CD8-positive, alpha-beta memory T cell (primary cell): ENCODE measurements around the gene FAM174B. TPM values are rescaled to one million over a fixed set of nuclear protein-coding genes. Genes with fewer than 3 reads are reported as not detected.

Source experiments
- CTCF ChIA-PET: fragments of 350-600 bp; sonication (Branson Sonifier 250); formaldehyde crosslinking; loops from one replicate; lab custom pipeline; 2021; ENCODE audit warnings: antibody characterized with exemption; lab: Charles Lee
- POLR2A ChIA-PET: fragments of 350-600 bp; sonication (Branson Sonifier 250); formaldehyde crosslinking; loops from one replicate; lab custom pipeline; 2021; ENCODE audit warnings: antibody characterized with exemption; lab: Charles Lee
- DNase-seq, 5 donors: peaks; one replicate each; pipeline versions ENCODE4 v3.0.0 to v3.0.0-alpha.2; 2020 to 2022; ENCODE audit warnings: mixed read lengths in 1 of 5
- H3K27ac ChIP-seq: one replicate; pipeline ENCODE4 v1.7.0; 2013; ENCODE audit warnings: low read depth, mild to moderate bottlenecking, low read length, moderate library complexity
- H3K27me3 ChIP-seq: 2 replicates; pipeline ENCODE4 v1.7.0; 2013; ENCODE audit warnings: low read length, mild to moderate bottlenecking; ENCODE audit not compliant: insufficient read depth, poor library complexity, severe bottlenecking
- H3K36me3 ChIP-seq: 2 replicates; pipeline ENCODE4 v1.7.0; 2013; ENCODE audit warnings: mild to moderate bottlenecking, low read length, moderate library complexity; ENCODE audit not compliant: insufficient read depth
- H3K4me1 ChIP-seq: 2 replicates; pipeline ENCODE4 v1.7.0; 2013; ENCODE audit warnings: mild to moderate bottlenecking, low read length, moderate library complexity; ENCODE audit not compliant: insufficient read depth
- H3K4me3 ChIP-seq: 2 replicates; pipeline ENCODE4 v1.7.0; 2013; ENCODE audit warnings: mild to moderate bottlenecking, low read length
- H3K9me3 ChIP-seq: 2 replicates; pipeline ENCODE4 v1.7.0; 2013; ENCODE audit warnings: mild to moderate bottlenecking, low read length
- H3K27ac Mint-ChIP-seq, 8 donors: one replicate each; pipeline ENCODE4 v1.8.0; 2020 to 2021; ENCODE audit warnings: mixed read lengths in 8 of 8, mild to moderate bottlenecking in 6 of 8, inconsistent platforms in 3 of 8, moderate library complexity in 3 of 8
- H3K27me3 Mint-ChIP-seq, 2 donors: one replicate each; pipeline ENCODE4 v1.8.0; 2020 to 2021; ENCODE audit warnings: mixed read lengths in 2 of 2, mild to moderate bottlenecking in 1 of 2, moderate library complexity in 1 of 2
- H3K36me3 Mint-ChIP-seq, 3 donors: one replicate each; pipeline ENCODE4 v1.8.0; 2020 to 2021; ENCODE audit warnings: mixed read lengths in 3 of 3, inconsistent platforms in 1 of 3, mild to moderate bottlenecking in 1 of 3
- H3K4me1 Mint-ChIP-seq, 3 donors: one replicate each; pipeline ENCODE4 v1.8.0; 2020 to 2021; ENCODE audit warnings: mixed read lengths in 3 of 3, inconsistent platforms in 1 of 3, mild to moderate bottlenecking in 1 of 3
- H3K4me3 Mint-ChIP-seq, 7 donors: one replicate each; pipeline ENCODE4 v1.8.0; 2020 to 2021; ENCODE audit warnings: mixed read lengths in 7 of 7, mild to moderate bottlenecking in 6 of 7, moderate library complexity in 4 of 7, inconsistent platforms in 2 of 7
- H3K9me3 Mint-ChIP-seq, 5 donors: one replicate each; pipeline ENCODE4 v1.8.0; 2020 to 2022; ENCODE audit warnings: mixed read lengths in 5 of 5, mild to moderate bottlenecking in 3 of 5, moderate library complexity in 2 of 5, inconsistent platforms in 1 of 5
- polyA plus RNA-seq: library from polyadenylated mRNA; unstranded; fragments of 300-500 nt; fragmentation: Illumina TruSeq; gene quantifications from one replicate; pipeline ENCODE4 v1.2.3, GENCODE V29; 2021
- total RNA-seq, 2 experiments: library from RNA; stranded (reverse); gene quantifications; one replicate each; pipeline ENCODE4 v1.2.3, GENCODE V29; 2021

The FAM174B gene
- total and polyA plus RNA-seq, 3 experiments from 2014 or later, result 0.82 to 3.9 (median 3.9) TPM

GRCh38 chr15:92653366-92653765, 2.2 kb downstream of the FAM174B start:
- Mint-ChIP-seq H3K27ac (no peak overlapping the region), H3K9me3 (peaks cover 0 to 13% (median 3%) of the 10 kb centered on the region in 5 donors), H3K4me1 (peaks cover 5 to 14% (median 14%) of the 10 kb centered on the region in 3 donors), H3K27me3 (peaks cover 27 to 62% of the 10 kb centered on the region in 2 donors), H3K36me3 (peaks cover 0 to 3% (median 0%) of the 10 kb centered on the region in 3 donors), H3K4me3 (peak overlapping the region in 1 of 7 donors; percentile 62)
- DNase-seq, result no peak
- no peak overlapping the region for H3K27ac ChIP-seq
- no peak overlapping the region for H3K4me3 ChIP-seq
- no peaks in the 10 kb centered on the region for H3K9me3 ChIP-seq
- POLR2A ChIA-PET, result no interaction called here
- H3K4me1 ChIP-seq, result no peaks in the 10 kb centered on the region
- no peaks in the 10 kb centered on the region for H3K36me3 ChIP-seq
- H3K27me3 ChIP-seq, result no peaks in the 10 kb centered on the region
- CTCF ChIA-PET, result no interaction called here

- H3K4me3 Mint-ChIP-seq, result no peak overlapping the region
- Histone ChIP-seq H3K4me3 (no peak overlapping the region), H3K27me3 (no peaks in the 10 kb centered on the region), H3K9me3 (no peaks in the 10 kb centered on the region), H3K27ac (no peak overlapping the region), H3K36me3 (no peaks in the 10 kb centered on the region), H3K4me1 (no peaks in the 10 kb centered on the region)
- ChIA-PET CTCF (no interaction called here), POLR2A (no interaction called here)
- no peak for DNase-seq
- no peak overlapping the region for H3K27ac Mint-ChIP-seq
- H3K4me1 Mint-ChIP-seq, result peaks cover 5 to 14% (median 14%) of the 10 kb centered on the region in 3 donors
- H3K36me3 Mint-ChIP-seq, result peaks cover 0 to 3% (median 0%) of the 10 kb centered on the region in 3 donors
- peaks cover 0 to 13% (median 3%) of the 10 kb centered on the region in 5 donors for H3K9me3 Mint-ChIP-seq
- H3K27me3 Mint-ChIP-seq, result peaks cover 27 to 57% of the 10 kb centered on the region in 2 donors
Observed at GRCh38 chr15:92652576-92652966, 3.0 kb downstream of the FAM174B start.

- H3K36me3 ChIP-seq, result no peaks in the 10 kb centered on the region
- POLR2A ChIA-PET, result no interaction called here
- no peak overlapping the region for H3K4me3 Mint-ChIP-seq
- DNase-seq, result no peak
- peaks cover 0 to 13% (median 3%) of the 10 kb centered on the region in 5 donors for H3K9me3 Mint-ChIP-seq
- peaks cover 28 to 55% of the 10 kb centered on the region in 2 donors for H3K27me3 Mint-ChIP-seq
- H3K27ac Mint-ChIP-seq, result no peak overlapping the region
- CTCF ChIA-PET, result no interaction called here
- H3K36me3 Mint-ChIP-seq, result peaks cover 0 to 3% (median 0%) of the 10 kb centered on the region in 3 donors
- H3K9me3 ChIP-seq, result no peaks in the 10 kb centered on the region
- peaks cover 5 to 14% (median 14%) of the 10 kb centered on the region in 3 donors for H3K4me1 Mint-ChIP-seq
- no peak overlapping the region for H3K4me3 ChIP-seq
- no peaks in the 10 kb centered on the region for H3K4me1 ChIP-seq
- H3K27me3 ChIP-seq, result no peaks in the 10 kb centered on the region
- no peak overlapping the region for H3K27ac ChIP-seq
Observed at GRCh38 chr15:92651877-92652575, 3.5 kb downstream of the FAM174B start.

- peaks cover 25 to 53% of the 10 kb centered on the region in 2 donors for H3K27me3 Mint-ChIP-seq
- no peaks in the 10 kb centered on the region for H3K4me1 ChIP-seq
- no peak overlapping the region for H3K27ac Mint-ChIP-seq
- peaks cover 0 to 10% (median 3%) of the 10 kb centered on the region in 5 donors for H3K9me3 Mint-ChIP-seq
- no peaks in the 10 kb centered on the region for H3K36me3 ChIP-seq
- H3K4me3 ChIP-seq, result no peak overlapping the region
- no peak overlapping the region for H3K27ac ChIP-seq
- ChIA-PET POLR2A (no interaction called here), CTCF (no interaction called here)
- DNase-seq, result no peak
- H3K4me3 Mint-ChIP-seq, result no peak overlapping the region
- H3K9me3 ChIP-seq, result no peaks in the 10 kb centered on the region
- H3K36me3 Mint-ChIP-seq, result peaks cover 0 to 3% (median 0%) of the 10 kb centered on the region in 3 donors
- H3K4me1 Mint-ChIP-seq, result peaks cover 2 to 10% (median 10%) of the 10 kb centered on the region in 3 donors
- H3K27me3 ChIP-seq, result no peaks in the 10 kb centered on the region
Observed at GRCh38 chr15:92650966-92651365, 4.6 kb downstream of the FAM174B start.

- Histone ChIP-seq H3K4me1 (no peaks in the 10 kb centered on the region), H3K27me3 (no peaks in the 10 kb centered on the region), H3K4me3 (no peak overlapping the region), H3K9me3 (no peaks in the 10 kb centered on the region), H3K27ac (no peak overlapping the region), H3K36me3 (no peaks in the 10 kb centered on the region)
- Mint-ChIP-seq H3K27me3 (peaks cover 25 to 52% of the 10 kb centered on the region in 2 donors), H3K4me1 (peaks cover 2 to 9% (median 7%) of the 10 kb centered on the region in 3 donors), H3K9me3 (peaks cover 0 to 10% (median 3%) of the 10 kb centered on the region in 5 donors), H3K36me3 (peaks cover 0 to 3% (median 0%) of the 10 kb centered on the region in 3 donors), H3K27ac (no peak overlapping the region), H3K4me3 (no peak overlapping the region)
- no peak for DNase-seq
- ChIA-PET POLR2A (no interaction called here), CTCF (no interaction called here)
Observed at GRCh38 chr15:92650256-92650655, 5.3 kb downstream of the FAM174B start.

GRCh38 chr15:92648190-92648875, 7.2 kb downstream of the FAM174B start:
- Mint-ChIP-seq H3K4me3 (no peak overlapping the region), H3K4me1 (no peaks in the 10 kb centered on the region), H3K36me3 (peaks cover 0 to 3% (median 0%) of the 10 kb centered on the region in 3 donors), H3K27me3 (peaks cover 15 to 39% of the 10 kb centered on the region in 2 donors), H3K27ac (no peak overlapping the region), H3K9me3 (peaks cover 0 to 6% (median 3%) of the 10 kb centered on the region in 5 donors)
- no peaks in the 10 kb centered on the region for H3K27me3 ChIP-seq
- H3K9me3 ChIP-seq, result no peaks in the 10 kb centered on the region
- DNase-seq, result no peak
- H3K4me3 ChIP-seq, result no peak overlapping the region
- POLR2A ChIA-PET, result no interaction called here
- H3K36me3 ChIP-seq, result no peaks in the 10 kb centered on the region
- no peaks in the 10 kb centered on the region for H3K4me1 ChIP-seq
- H3K27ac ChIP-seq, result no peak overlapping the region
- CTCF ChIA-PET, result no interaction called here

- Mint-ChIP-seq H3K27me3 (peaks cover 13 to 31% of the 10 kb centered on the region in 2 donors), H3K27ac (no peak overlapping the region), H3K9me3 (peaks cover 0 to 6% (median 3%) of the 10 kb centered on the region in 5 donors), H3K4me3 (no peak overlapping the region), H3K4me1 (no peaks in the 10 kb centered on the region), H3K36me3 (peaks cover 0 to 3% (median 0%) of the 10 kb centered on the region in 3 donors)
- Histone ChIP-seq H3K9me3 (no peaks in the 10 kb centered on the region), H3K27ac (no peak overlapping the region), H3K4me1 (no peaks in the 10 kb centered on the region), H3K27me3 (no peaks in the 10 kb centered on the region), H3K36me3 (no peaks in the 10 kb centered on the region), H3K4me3 (no peak overlapping the region)
- POLR2A ChIA-PET, result no interaction called here
- DNase-seq, result no peak
- CTCF ChIA-PET, result no interaction called here
Observed at GRCh38 chr15:92647467-92648163, 8.0 kb downstream of the FAM174B start.
